H54 (cell line): ENCODE data around the gene MRC2.
A peak's percentile ranks its signal among the peaks of the same experiment; 100 is the strongest.
"Not testable (repeated sequence)": the region's sequence is repeated elsewhere in the genome, so short reads cannot be mapped to it uniquely, and the experiment has no call there.

ENCODE experiments used
- DNase-seq: peaks from one replicate; pipeline ENCODE4 v3.0.0; 2011; ENCODE audit warnings: low spot score, mixed read lengths; ENCODE audit not compliant: insufficient read length
- FAIRE-seq: peaks from 3 replicates; lab custom pipeline; 2011; peaks lifted over from hg19 to GRCh38; lab: Jason Lieb, UNC
- POLR2A ChIP-seq: IDR thresholded peaks from 2 replicates; pipeline ENCODE4 v1.6.1; 2011; ENCODE audit warnings: low read depth, mild to moderate bottlenecking, low read length

The MRC2 gene

DNA sequence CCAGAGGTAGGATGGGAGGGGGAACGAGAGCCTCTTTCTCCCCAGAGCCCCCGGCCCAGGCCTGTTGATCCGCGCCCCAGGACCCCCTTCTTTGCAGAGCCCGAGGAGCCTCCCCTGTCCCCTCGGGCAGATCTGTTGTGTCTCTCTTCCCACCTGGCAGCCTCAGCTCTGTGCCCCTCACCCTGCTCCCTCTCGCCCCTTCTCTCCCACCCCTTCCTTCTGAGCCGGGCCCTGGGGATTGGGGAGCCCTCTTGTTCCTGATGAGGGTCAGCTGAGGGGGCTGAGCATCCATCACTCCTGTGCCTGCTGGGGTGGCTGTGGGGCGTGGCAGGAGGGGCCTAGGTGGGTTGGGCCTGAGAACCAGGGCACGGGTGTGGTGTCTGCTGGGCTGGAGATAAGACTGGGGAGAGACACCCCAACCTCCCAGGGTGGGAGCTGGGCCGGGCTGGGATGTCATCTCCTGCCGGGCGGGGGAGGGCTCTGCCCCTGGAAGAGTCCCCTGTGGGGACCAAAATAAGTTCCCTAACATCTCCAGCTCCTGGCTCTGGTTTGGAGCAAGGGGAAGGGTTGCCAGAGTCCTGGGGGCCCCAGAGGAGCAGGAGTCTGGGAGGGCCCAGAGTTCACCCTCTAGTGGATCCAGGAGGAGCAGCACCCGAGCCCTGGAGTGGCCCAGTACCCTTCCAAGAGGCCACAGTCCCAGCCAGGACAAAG lies 65.4 kb downstream of the MRC2 start:
- DNase-seq, result peak; percentile 61
- no peak for TF ChIP-seq POLR2A
- no peak for FAIRE-seq

DNA sequence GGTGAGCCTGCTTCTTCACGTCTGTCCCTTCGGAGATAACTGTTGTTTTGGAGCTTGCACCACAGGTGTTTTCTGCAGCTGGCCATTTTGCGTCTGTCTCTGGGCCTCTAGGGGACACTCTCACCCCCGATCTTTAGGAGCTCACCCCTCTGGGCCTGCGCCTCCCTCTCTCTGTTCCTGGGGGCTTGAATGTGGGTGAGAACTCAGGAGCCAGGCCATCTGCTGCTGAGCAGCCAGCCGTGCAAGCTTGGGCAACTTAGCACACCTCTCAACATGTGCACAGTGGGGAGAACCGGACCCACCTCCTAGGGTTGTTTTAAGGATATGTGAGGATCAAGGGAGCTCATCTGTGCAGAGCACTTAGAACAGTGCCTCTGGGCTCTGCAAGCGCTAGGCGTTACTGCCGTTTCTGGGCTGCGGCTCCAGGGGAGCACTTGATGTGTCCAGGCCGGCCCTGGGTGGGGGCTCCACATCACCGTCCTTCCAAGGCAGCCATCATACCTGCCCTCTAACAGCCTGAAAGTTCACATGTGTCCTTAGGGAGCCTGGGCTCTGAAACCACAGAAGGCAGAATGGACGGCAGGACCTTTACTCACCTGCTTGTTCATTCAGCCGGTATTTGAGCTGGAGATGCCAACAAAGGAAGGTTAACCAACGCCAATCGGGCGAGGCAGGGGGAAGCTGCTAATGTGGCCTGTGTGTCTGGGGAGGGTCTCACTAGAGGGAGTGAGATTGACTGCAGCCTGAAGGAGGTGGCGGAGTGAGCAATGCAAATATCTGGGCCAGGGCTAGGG lies 66.3 kb downstream of the MRC2 start:
- TF ChIP-seq POLR2A, result no peak
- FAIRE-seq, result no peak
- DNase-seq, result no peak

DNA sequence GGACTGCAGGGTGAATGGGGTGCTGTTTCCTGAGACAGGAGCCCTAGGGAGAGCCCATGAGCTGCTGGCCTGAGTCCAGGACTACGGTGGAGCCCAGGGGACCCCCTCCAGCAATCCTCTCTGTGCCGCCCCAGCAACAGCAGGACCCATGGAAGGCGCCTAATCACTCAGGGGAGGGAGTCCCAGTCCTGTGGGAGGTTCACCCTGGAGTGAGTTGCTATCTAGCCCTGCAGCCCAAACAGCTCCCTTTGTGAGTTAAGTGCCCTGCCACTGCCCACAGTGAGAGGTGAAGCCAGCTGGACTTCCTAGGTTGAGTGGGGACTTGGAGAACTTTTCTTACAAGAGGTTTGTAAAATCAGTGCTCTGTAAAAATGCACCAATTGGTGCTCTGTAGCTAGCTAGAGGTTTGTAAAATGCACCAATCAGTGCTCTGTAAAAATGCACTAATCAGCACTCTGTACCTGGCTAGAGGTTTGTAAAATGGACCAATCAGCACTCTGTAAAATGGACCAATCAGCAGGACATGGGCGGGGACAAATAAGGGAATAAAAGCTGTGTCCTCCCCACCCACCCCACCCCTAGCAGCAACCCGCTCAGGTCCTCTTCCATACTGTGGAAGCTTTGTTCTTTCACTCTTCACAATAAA lies 67.7 kb downstream of the MRC2 start:
- not testable (repeated sequence) for DNase-seq, FAIRE-seq

DNA sequence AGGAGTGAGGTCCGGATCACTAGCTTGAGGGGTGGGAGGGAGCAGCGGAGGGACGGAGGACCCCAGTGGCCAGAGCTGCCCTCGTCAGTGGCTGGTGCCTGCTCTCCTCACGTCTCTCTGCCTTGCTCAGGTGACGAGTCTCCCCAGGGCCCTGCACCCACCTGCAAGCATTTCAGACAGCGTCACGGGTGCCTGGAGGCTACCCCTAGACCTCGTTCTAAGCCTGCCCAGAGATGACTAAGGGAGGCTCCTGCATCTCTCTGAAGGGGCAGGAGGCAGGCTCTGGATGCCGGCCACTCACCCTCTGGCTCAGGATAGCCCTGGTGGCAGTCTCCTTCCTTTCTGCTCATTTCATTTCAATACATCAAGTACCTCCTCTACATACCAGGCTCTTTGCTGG lies 68.8 kb downstream of the MRC2 start:
- TF ChIP-seq POLR2A, result no peak
- DNase-seq (no peak), FAIRE-seq (no peak)

DNA sequence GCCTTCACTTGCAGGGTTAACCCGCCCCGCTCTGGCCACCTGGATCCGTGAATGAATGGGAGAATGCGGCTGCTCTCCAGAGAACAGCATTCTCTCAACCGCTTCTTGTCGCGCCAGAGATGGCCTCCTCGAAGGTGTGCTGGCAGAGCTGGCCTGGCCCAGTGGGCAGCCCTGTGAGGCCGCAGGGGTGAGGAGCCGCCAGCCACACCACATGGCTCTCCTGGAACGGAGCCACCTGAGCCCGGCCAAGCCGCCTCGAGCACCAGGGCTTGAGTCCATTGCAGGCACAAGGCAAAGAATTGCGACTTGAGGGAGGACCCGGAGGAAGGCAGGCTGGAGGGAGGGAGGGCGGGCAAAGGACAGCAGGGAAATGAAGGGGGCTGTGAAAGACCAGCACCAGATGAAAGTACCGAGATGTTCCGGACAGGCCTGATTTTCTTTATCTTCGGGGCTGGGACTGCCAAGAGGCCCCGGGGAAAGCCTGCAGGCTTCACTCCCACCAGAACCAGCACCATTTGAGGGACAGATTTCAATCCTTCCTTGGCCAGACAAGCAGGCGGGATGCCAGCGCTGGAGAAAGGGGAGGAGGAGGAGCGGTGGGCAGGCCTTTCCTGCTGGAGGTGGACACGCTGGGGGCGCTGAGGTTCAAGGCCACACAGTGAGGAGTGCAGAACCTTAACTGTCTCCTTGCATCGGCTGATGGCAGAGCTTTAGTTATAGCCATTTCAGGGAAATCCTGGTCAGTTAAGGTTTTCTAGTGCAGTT lies 69.4 kb downstream of the MRC2 start:
- no peak for TF ChIP-seq POLR2A
- no peak for DNase-seq
- FAIRE-seq, result no peak

DNA sequence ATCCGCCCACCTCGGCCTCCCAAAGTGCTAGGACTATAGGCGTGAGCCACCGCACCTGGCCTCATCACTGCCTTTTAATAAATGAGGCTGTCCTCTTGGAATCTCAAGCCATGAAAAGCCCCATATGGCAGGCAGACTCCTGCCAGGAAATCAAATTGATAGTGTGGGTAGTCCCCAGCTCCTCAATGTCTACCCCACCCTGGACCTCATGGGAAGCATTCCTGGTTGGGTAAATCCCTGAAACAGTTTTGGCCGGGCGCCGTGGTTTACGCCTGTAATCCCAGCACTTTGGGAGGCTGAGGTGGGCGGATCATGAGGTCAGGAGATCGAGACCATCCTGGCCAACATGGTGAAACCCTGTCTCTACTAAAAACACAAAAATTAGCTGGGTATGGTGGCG lies 71.0 kb downstream of the MRC2 start:
- not testable (repeated sequence) for DNase-seq, FAIRE-seq

DNA sequence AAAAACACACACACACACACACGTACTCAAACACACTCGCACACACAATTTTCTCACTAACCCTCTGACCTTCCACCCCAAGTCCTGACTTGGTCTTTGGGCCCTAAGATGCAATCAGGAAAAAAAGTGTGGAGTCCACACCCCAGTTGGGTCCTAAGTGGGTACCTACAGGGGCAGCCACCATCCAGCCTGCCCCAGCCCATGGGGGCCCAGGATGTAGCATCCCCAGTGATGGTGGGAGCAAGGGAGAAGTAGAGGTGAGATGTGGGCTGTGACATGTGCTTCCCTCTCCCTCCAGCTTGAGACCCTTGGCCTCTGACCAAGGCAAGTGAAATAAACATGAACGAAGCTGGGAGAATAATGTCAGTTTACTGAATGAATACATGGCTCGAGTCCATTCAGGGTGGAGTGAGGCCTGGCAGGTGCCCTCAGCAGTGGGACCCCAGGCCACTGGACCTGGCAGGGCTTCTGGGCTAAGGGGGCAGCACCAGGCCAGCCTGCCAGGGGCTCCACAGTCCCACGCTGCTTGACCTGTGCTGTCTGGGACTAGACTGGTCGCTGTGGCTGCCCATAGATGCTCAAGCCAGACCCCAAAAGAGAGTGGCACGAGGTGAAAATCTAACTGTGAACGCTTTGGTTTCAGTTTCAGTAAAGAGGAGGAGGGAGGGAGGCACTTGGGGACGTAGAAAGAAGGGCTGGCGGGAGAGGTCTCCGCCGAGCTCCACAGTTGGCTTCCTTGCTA lies 73.7 kb downstream of the MRC2 start:
- FAIRE-seq (no peak), DNase-seq (no peak)
- no peak for TF ChIP-seq POLR2A

DNA sequence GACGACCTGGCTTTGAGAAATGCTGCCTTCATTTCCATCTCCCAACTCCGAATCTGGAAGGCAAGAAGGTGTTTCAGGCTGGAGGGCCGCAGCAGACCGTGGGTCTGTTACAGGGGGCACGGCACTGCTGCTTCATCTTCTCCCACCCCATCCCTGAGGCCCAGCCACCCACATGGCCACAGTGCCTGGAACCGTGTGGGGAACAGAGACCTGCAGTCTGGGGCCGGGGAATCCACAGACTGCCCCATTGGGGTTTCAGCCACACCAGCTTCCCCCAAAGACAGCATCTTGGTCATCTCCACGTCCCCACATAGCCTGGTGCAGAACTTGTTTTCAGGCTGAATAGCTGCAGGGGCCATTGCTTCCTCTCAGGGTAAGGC lies 74.2 kb downstream of the MRC2 start:
- DNase-seq, result no peak
- no peak for FAIRE-seq
- TF ChIP-seq POLR2A, result no peak

DNA sequence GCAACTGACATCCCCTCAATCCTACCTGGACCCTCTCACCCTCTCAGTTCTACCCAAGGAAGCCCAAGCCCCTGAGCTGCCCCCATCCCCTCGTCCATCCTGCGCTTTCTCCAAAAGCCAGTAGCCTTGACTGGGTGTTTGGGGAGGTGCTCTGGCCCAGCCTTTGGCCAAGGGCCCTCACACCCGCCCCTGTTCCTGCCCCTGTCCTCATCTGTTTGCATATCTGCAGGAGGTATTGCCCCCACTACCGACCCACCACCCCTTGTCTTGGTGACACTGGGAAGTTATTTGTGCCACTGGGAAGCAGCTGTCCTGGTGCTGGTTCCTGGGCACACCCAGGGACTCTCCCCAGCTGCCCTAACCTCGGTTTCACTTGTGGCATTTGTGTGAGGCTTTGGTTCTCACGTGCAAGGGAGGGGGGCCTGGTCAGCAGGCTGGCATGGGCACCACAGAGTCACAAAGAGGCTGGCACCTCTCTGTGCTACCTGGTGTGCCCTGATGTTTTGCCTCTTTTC lies 75.3 kb downstream of the MRC2 start:
- FAIRE-seq, result no peak
- DNase-seq, result no peak
- TF ChIP-seq POLR2A, result no peak

DNA sequence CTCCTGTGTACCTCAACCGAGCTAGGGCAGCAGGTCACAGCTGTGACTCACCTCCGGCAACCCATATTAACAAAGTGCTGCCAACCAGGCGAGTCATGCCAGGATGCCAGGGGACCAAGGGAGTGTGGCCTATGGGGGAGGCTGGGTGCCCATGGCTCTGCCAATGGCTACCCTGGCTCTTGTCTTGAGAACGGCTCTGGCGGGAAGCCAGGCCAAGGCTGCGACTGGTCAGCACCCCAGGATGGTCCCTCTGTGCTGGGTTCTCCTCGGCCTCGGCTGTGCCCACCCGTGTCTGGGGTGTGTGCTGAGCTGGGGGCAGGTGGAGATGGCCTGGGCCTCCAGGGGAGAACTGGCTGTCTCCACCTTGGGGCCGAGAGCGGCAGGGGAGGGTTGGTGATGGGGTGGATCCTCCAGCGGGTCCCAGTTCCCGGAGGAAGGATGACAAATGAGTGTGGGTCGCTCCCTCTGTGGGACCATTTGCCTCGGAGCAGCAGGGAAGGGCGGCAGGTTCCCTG lies 75.8 kb downstream of the MRC2 start:
- peak; percentile 93 for DNase-seq
- peak; percentile 71 for FAIRE-seq
- 0 out of 2 replicates have a peak, but pooled peaks have one; percentile 7 for TF ChIP-seq POLR2A

DNA sequence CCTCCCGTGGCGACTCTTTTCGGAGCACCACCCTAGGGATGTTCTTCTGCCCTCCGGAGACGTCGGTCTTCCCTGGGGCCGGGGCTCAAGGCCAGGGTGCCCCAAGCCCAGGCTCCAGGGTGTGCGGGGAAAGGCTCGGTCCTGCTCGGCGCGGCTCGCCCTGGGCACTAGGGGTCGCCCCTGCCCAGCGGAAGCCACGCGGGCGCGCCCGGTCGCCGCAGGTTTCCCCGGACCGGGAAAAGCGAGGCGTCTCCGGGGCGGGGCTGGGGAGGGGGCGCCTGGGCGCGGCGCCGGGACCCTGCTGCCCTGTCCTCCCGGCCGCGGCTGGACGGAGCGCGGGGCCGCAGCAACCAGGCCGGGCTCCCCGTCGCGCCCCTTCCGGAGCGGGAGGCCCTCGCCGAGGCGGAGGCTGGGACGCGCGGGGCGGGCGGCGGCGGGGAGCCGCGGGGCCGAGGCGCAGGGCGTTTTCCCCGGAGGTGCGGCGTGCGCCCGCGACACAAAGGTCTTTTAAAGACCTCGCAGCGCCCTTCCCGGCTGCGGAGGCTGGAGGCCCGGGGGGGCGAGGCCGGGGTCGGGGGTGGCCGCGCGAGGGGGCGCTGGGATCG lies 76.4 kb downstream of the MRC2 start:
- FAIRE-seq, result no peak
- peak; percentile 83 for DNase-seq
- TF ChIP-seq POLR2A, result peak; percentile 15; the same call in 1 of the 2 replicates

DNA sequence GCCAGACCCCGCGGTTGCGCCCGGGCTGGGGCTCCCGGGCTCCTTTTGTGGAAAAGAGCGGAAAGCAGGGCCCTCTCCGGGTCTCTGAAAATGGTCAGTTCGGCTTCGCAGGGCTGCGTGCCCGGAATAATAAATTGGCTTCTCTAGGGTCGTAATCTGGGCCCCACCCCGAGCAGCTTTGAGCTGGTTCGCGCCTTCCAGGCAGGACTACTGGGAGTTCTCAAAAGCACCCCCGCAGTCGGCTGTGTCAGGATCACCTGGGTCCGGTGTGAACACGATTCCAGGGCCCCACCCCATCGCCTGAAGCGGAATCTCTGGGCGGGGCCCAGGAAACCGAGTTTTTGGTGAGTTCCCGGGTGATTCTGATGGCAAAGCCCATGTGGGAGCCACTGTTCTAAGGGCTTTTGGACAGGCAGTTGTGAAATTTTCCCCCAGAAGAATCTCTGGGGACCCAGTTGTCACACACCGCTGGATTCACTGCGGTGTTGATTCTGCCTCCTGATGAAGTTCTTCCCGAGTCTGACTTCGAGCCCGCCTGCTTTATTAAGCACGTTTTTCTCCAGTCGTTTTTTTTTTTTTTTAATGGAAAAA lies 77.0 kb downstream of the MRC2 start:
- FAIRE-seq (no peak), DNase-seq (no peak)
- TF ChIP-seq POLR2A, result no peak
